ENCODE measurements around the gene PANX1. TPM values are rescaled to one million over a fixed set of nuclear protein-coding genes. Genes with fewer than 3 reads are reported as not detected.

The PANX1 gene
- total RNA-seq, 1 donor from 2014 or later = 52.2 TPM

Other genes with a start within 250 kb of the PANX1 start
- gene HEPHL1, start 107.5 kb upstream of the PANX1 start, total RNA-seq (ENCODE audit: insufficient read depth, low replicate concordance) = 0.96 TPM
- not detected for gene IZUMO1R, start 175.7 kb downstream of the PANX1 start, total RNA-seq (ENCODE audit: insufficient read depth, low replicate concordance)

All from umbilical cord (tissue), 1 donor.